Stimulated activated CD4-positive, alpha-beta T cell treated with anti-CD3 and anti-CD28 coated beads, Interleukin-15, amount 100 ng/mL, for 48 hours (primary cell): ENCODE results near the gene CCNE1.
"Not testable (repeated sequence)": the region's sequence is repeated elsewhere in the genome, so short reads cannot be mapped to it uniquely, and the experiment has no call there.

ENCODE experiments used
- DNase-seq, 2 donors: peaks; one replicate each; pipeline ENCODE4 v3.0.0-alpha.2; 2020; ENCODE audit warnings: low read depth in 2 of 2

CCNE1 gene

GRCh38 chr19:29787281-29787680 lies 24.5 kb upstream of the CCNE1 start:
- no peak for DNase-seq

- no peak for DNase-seq
These were observed 22.8 kb upstream of the CCNE1 start for GRCh38 chr19:29789007-29789406.

GRCh38 chr19:29793116-29793727 lies 18.6 kb upstream of the CCNE1 start:
- no peak for DNase-seq

GRCh38 chr19:29794490-29794889 lies 17.3 kb upstream of the CCNE1 start:
- not testable (repeated sequence) for DNase-seq

- DNase-seq = no peak
These were observed 16.2 kb upstream of the CCNE1 start for GRCh38 chr19:29795461-29796172.

GRCh38 chr19:29796173-29796573 lies 15.6 kb upstream of the CCNE1 start:
- DNase-seq = no peak

GRCh38 chr19:29798774-29799497 lies 12.9 kb upstream of the CCNE1 start:
- no peak for DNase-seq

GRCh38 chr19:29800100-29800825 lies 11.5 kb upstream of the CCNE1 start:
- DNase-seq = no peak

GRCh38 chr19:29803951-29804350 lies 7.8 kb upstream of the CCNE1 start:
- DNase-seq = not testable (repeated sequence)

- no peak for DNase-seq
These were observed 7.3 kb upstream of the CCNE1 start for GRCh38 chr19:29804493-29804892.

GRCh38 chr19:29805031-29805965 lies 6.5 kb upstream of the CCNE1 start:
- DNase-seq = no peak

- DNase-seq = no peak
These were observed 5.5 kb upstream of the CCNE1 start for GRCh38 chr19:29806098-29806866.

- DNase-seq = no peak
These were observed 4.6 kb upstream of the CCNE1 start for GRCh38 chr19:29807178-29807577.

GRCh38 chr19:29807870-29808405 lies 3.9 kb upstream of the CCNE1 start:
- no peak for DNase-seq

GRCh38 chr19:29809795-29810503 lies 1.8 kb upstream of the CCNE1 start:
- no peak for DNase-seq

GRCh38 chr19:29810504-29810871 lies 1.3 kb upstream of the CCNE1 start:
- DNase-seq = no peak

- no peak for DNase-seq
These were observed 489 bp downstream of the CCNE1 start for GRCh38 chr19:29812080-29812880.

- no peak for DNase-seq
These were observed 1.1 kb downstream of the CCNE1 start for GRCh38 chr19:29812881-29813275.

- DNase-seq = no peak
These were observed 1.9 kb downstream of the CCNE1 start for GRCh38 chr19:29813642-29814041.
